Panc1 (cell line): Measurements from ENCODE around the gene DNM1. TPM values are rescaled to one million over a fixed set of nuclear protein-coding genes. Genes with fewer than 3 reads are reported as not detected.

Source experiments
- ATAC-seq: fragments of 200-7000 bp; cut with Tn5 transposase; 2 replicates; pipeline ENCODE4 v1.9.1; 2020; ENCODE audit warnings: mild to moderate bottlenecking, moderate library complexity
- BruUV-seq: library from RNA; stranded (reverse); fragments of 400-500 nt; replicated peaks from 2 replicates; lab custom pipeline; 2021; lab: Mats Ljungman, UMichigan
- CTCF ChIA-PET: fragments of 300-600 bp; sonication (Branson Sonifier 250); formaldehyde crosslinking; loops from one replicate; lab custom pipeline; 2022; ENCODE audit warnings: antibody characterized with exemption; lab: Charles Lee
- POLR2A ChIA-PET: fragments of 300-600 bp; sonication (Branson Sonifier 250); formaldehyde crosslinking; loops from one replicate; lab custom pipeline; 2022; ENCODE audit warnings: antibody characterized with exemption; lab: Charles Lee
- DNase-seq: peaks from one replicate; pipeline ENCODE4 v3.0.0-alpha.2; 2010; ENCODE audit warnings: low read depth, low spot score
- H3K27ac ChIP-seq: 2 replicates; pipeline ENCODE4 v1.5.1; 2011; ENCODE audit warnings: mild to moderate bottlenecking, low read length, inconsistent platforms
- H3K27me3 ChIP-seq: fragments of 200-500 bp; sonication (Bioruptor generic); 2 replicates; pipeline ENCODE4 v1.6.0; 2014; ENCODE audit warnings: low read length, inconsistent platforms; ENCODE audit not compliant: control insufficient read depth, insufficient read depth
- H3K36me3 ChIP-seq: fragments of 200-500 bp; sonication (Bioruptor generic); 2 replicates; pipeline ENCODE4 v1.5.1; 2014; ENCODE audit warnings: inconsistent platforms, mild to moderate bottlenecking, low read length, moderate library complexity; ENCODE audit not compliant: control insufficient read depth, insufficient read depth
- H3K4me1 ChIP-seq: 2 replicates; pipeline ENCODE4 v1.5.1; 2011; ENCODE audit warnings: inconsistent platforms, mild to moderate bottlenecking, low read length, moderate library complexity; ENCODE audit not compliant: control insufficient read depth, insufficient read depth
- H3K4me3 ChIP-seq, 2 experiments: 2 replicates each; pipeline ENCODE4 v1.5.1; 2011 to 2012; ENCODE audit warnings: low read depth in 2 of 2, low read length in 2 of 2, mild to moderate bottlenecking in 2 of 2, inconsistent platforms in 1 of 2, moderate library complexity in 1 of 2
- H3K9me3 ChIP-seq: fragments of 200-500 bp; sonication (Bioruptor generic); 2 replicates; pipeline ENCODE4 v1.5.1; 2014; ENCODE audit warnings: low read depth, mild to moderate bottlenecking, inconsistent platforms, low read length, moderate library complexity; ENCODE audit not compliant: control insufficient read depth, insufficient read depth
- CTCF ChIP-seq: fragments of 450-650 bp; IDR thresholded peaks from 2 replicates; pipeline ENCODE4 v1.5.1; 2017; ENCODE audit warnings: mild to moderate bottlenecking
- POLR2AphosphoS5 ChIP-seq: IDR thresholded peaks from 2 replicates; pipeline ENCODE4 v1.6.1; 2012; ENCODE audit warnings: mild to moderate bottlenecking, low read depth, low read length, moderate library complexity
- REST ChIP-seq, 2 experiments: IDR thresholded peaks; 2 replicates each; pipeline ENCODE4 v1.6.1; 2011 to 2012; ENCODE audit warnings: low read depth in 2 of 2, control low read depth in 1 of 2, low read length in 1 of 2, mild to moderate bottlenecking in 1 of 2, moderate library complexity in 1 of 2; ENCODE audit not compliant: insufficient read depth in 1 of 2
- SIN3A ChIP-seq: IDR thresholded peaks from 2 replicates; pipeline ENCODE4 v1.6.1; 2012; ENCODE audit warnings: low read depth, mild to moderate bottlenecking, low read length, moderate library complexity, borderline replicate concordance; ENCODE audit not compliant: insufficient read depth
- TCF7L2 ChIP-seq: IDR thresholded peaks from 2 replicates; pipeline ENCODE4 v1.6.1; 2011; ENCODE audit warnings: mild to moderate bottlenecking, low read depth, low read length, inconsistent platforms
- in situ Hi-C: cut with HindIII; loops from 2 replicates; pipeline ENCODE4 v1.10.0; 2016; ENCODE audit warnings: low sequenced_read_pairs, low pct_unique_long_range_greater_than_20kb
- intact Hi-C: fragments of 100-400 bp; cut with micrococcal nuclease; formaldehyde crosslinking; loops from one replicate; pipeline ENCODE4 v1.10.0; 2022; ENCODE audit not compliant: unreplicated experiment
- total RNA-seq: library from RNA; stranded (reverse); gene quantifications from one replicate; pipeline ENCODE4 v1.2.1, GENCODE V29; 2021; ENCODE audit not compliant: unreplicated experiment

DNM1 gene
- total RNA-seq, 1 experiment from 2014 or later: 18.7 TPM

GRCh38 chr9:128190516-128191405 is 12.4 kb upstream of the DNM1 start:
- Histone ChIP-seq H3K4me3 (peak overlapping the region; percentile 67 to 68), H3K4me1 (no peaks in the 10 kb centered on the region; the same call in 1 of the 2 replicates), H3K27me3 (no peaks in the 10 kb centered on the region), H3K9me3 (no peaks in the 10 kb centered on the region), H3K27ac (peak overlapping the region; percentile 82), H3K36me3 (no peaks in the 10 kb centered on the region; the same call in none of the 2 replicates)
- DNase-seq: no peak
- intact Hi-C loops: no loop called here
- TSS peak; percentile 72 for BruUV-seq
- ATAC-seq: peak; percentile 10
- CTCF ChIA-PET: interaction anchor here (0.6 to 1.1 kb wide), 3 partner anchors 34 to 301 kb away, joined by 3 to 7 read pairs (median 3); no protein-coding TSS in a partner anchor
- in situ Hi-C loops: no loop called here
- TF ChIP-seq POLR2AphosphoS5 (no peak), CTCF (no peak), TCF7L2 (no peak), REST (IDR thresholded peaks at IDR 0.05; ENCODE audit: insufficient read depth in 1 of 2, low read depth in 2 of 2, low read length in 1 of 2) (no peak), SIN3A (no peak)
- POLR2A ChIA-PET: interaction anchor here (0.5 kb wide), 1 partner anchor 230 kb away, joined by 7 read pairs; the partner anchor contains the start of gene CERCAM

GRCh38 chr9:128191406-128192046 is 11.7 kb upstream of the DNM1 start, which contains the start of gene CIZ1:
CIZ1 (minus strand) TSS chr9:128191572; CDS start chr9:128190857, 715 bp downstream.
- BruUV-seq: no TSS peak
- H3K27me3 ChIP-seq: no peaks in the 10 kb centered on the region
- no peaks in the 10 kb centered on the region; the same call in none of the 2 replicates for H3K36me3 ChIP-seq
- TF ChIP-seq CTCF (peak; percentile 93), SIN3A (no peak; the same call in 1 of the 2 replicates), TCF7L2 (peak; percentile 28; the same call in 1 of the 2 replicates)
- intact Hi-C loops (no loop called here), in situ Hi-C loops (no loop called here)
- peak within 1 kb of the TSS; percentile 67 to 68 for H3K4me3 ChIP-seq
- CTCF ChIA-PET: interaction anchor here (0.6 to 1.1 kb wide), 3 partner anchors 35 to 300 kb away, joined by 3 to 7 read pairs (median 3); no protein-coding TSS in a partner anchor
- H3K9me3 ChIP-seq: no peaks in the 10 kb centered on the region
- peak within 1 kb of the TSS; percentile 82 for H3K27ac ChIP-seq
- DNase-seq (no peak), ATAC-seq (peak; percentile 87)
- no peaks in the 10 kb centered on the region; the same call in 1 of the 2 replicates for H3K4me1 ChIP-seq
- POLR2A ChIA-PET: interaction anchor here (0.5 to 0.6 kb wide), 2 partner anchors 59 to 229 kb away, joined by 3 to 7 read pairs; partner anchors contain the start of gene CERCAM
